Dendritic cell treated with granulocyte-macrophage colony-stimulating factor and Interleukin-4, amounts not matched to agents 40 ng/mL and 50 ng/mL, for 4 days (primary cell): ENCODE results near the gene ENTREP3.
"Not testable (repeated sequence)": the region's sequence is repeated elsewhere in the genome, so short reads cannot be mapped to it uniquely, and the experiment has no call there.

Experiments used
- H3K27ac Mint-ChIP-seq: one replicate; pipeline ENCODE4 v1.8.0; 2022; ENCODE audit warnings: mild to moderate bottlenecking, mixed read lengths
- H3K27me3 Mint-ChIP-seq: one replicate; pipeline ENCODE4 v1.8.0; 2022; ENCODE audit warnings: mild to moderate bottlenecking, mixed read lengths
- H3K36me3 Mint-ChIP-seq: one replicate; pipeline ENCODE4 v1.8.0; 2022; ENCODE audit warnings: low read depth, mixed read lengths
- H3K4me1 Mint-ChIP-seq: one replicate; pipeline ENCODE4 v1.8.0; 2022; ENCODE audit warnings: low read depth, mixed read lengths
- H3K4me3 Mint-ChIP-seq: one replicate; pipeline ENCODE4 v1.8.0; 2022; ENCODE audit warnings: mild to moderate bottlenecking, moderate library complexity, mixed read lengths
- H3K9me3 Mint-ChIP-seq: one replicate; pipeline ENCODE4 v1.8.0; 2022; ENCODE audit warnings: mixed read lengths
- intact Hi-C: fragments of 100-400 bp; cut with micrococcal nuclease; formaldehyde crosslinking; loops from one replicate; pipeline ENCODE4 v1.15.0; 2022

The ENTREP3 gene

GRCh38 chr1:155253208-155253607, 2.1 kb downstream of the ENTREP3 start:
- H3K4me3 Mint-ChIP-seq = no peak overlapping the region
- intact Hi-C loops = loop anchor here (5.0 kb wide), 2 partner anchors 249 to 339 kb away; no protein-coding TSS in a partner anchor
- H3K36me3 Mint-ChIP-seq = peaks cover 33% of the 10 kb centered on the region
- H3K27me3 Mint-ChIP-seq = no peaks in the 10 kb centered on the region
- no peaks in the 10 kb centered on the region for H3K9me3 Mint-ChIP-seq
- H3K4me1 Mint-ChIP-seq = peaks cover 59% of the 10 kb centered on the region
- peak overlapping the region; percentile 90 for H3K27ac Mint-ChIP-seq

DNA sequence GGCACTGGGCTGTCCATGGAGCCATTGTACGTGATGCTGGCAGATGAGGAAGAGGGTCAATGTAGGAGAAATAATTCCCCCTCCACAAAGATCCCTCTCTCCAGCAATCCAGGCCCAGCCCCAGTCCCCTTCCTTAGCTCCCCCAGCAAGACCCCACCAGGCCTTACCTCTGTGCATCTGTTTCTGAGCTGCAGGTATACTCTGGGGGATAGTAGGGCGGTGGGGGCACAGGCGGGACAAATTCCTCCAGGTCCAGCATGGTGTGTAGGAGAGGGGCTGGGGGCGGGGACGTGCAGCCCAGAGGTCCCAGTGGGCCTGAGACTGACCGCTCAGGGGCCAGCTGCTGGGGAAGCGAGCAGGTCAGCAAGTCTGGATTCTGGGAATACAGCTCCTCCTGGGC, 3.7 kb downstream of the ENTREP3 start:
- Mint-ChIP-seq H3K4me3 (no peak overlapping the region), H3K27ac (no peak overlapping the region), H3K27me3 (no peaks in the 10 kb centered on the region), H3K4me1 (peaks cover 49% of the 10 kb centered on the region), H3K9me3 (no peaks in the 10 kb centered on the region), H3K36me3 (peaks cover 34% of the 10 kb centered on the region)
- intact Hi-C loops = loop anchor here (2.0 to 5.0 kb wide), 3 partner anchors 73 to 341 kb away; no protein-coding TSS in a partner anchor

DNA sequence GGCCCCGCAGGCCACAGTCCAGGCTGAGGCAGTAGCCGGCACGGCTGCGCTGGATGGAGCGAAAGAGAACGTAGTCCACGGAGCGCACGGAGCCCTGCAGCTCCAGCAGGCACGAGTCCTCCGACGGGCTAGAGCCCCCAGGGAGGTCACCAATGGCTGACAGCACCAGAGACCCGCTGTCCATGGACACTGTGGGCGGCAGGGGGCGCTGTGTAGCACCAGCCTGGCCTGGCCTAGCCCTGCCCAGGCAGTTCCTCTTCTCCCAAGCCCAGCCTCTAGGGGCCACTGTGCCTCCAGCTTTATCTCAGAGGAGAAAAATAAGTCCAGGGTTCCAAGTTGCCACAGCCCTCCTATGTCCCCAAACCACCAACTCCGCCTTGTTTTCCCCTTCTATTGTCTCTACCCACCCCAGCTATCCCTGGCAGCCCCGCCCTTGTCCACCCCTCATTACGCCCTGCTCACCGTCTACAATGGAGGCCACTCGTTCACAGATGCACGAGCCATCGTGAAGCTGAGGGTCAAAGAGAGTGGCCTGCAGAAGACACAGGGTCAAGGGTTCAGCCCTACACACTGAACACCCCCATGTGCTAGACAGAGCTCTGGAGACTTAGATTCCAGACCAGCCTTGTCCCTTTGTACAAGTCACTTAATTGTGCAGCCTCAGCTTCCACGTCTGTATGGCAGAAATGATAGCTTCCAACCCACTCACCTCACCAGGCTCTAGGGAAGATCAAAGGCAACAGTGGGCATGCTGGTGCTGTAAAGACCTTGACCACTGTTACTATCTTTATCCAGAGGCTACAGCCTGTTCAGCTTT, 4.4 kb downstream of the ENTREP3 start:
- intact Hi-C loops = loop anchor here (2.0 to 5.0 kb wide), 3 partner anchors 74 to 341 kb away; no protein-coding TSS in a partner anchor
- no peaks in the 10 kb centered on the region for H3K27me3 Mint-ChIP-seq
- H3K4me1 Mint-ChIP-seq = peaks cover 41% of the 10 kb centered on the region
- H3K27ac Mint-ChIP-seq = peak overlapping the region; percentile 80
- H3K9me3 Mint-ChIP-seq = no peaks in the 10 kb centered on the region
- H3K36me3 Mint-ChIP-seq = peaks cover 31% of the 10 kb centered on the region
- H3K4me3 Mint-ChIP-seq = peak overlapping the region; percentile 59

DNA sequence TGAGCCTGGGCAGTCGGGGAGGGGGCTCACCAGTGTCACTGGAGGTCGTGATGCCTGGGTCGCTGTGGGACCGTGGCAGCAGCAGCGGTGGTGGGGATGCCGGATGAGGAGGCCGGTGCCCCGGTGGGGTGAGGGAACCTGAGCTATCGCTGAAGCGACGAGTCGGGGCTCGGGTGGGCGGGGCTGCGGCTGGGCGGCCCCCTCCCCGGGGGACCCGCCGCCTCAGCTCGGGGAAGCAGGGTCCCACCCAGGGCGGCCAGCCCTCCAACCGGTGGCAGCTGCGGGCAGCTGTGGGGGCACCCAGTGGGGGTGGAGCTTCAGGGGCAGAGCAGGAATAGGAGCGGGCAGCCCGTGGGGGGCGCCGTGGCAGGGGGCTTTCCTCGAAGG, 5.0 kb downstream of the ENTREP3 start:
- intact Hi-C loops = loop anchor here (2.0 to 5.0 kb wide), 3 partner anchors 75 to 342 kb away; no protein-coding TSS in a partner anchor
- H3K27ac Mint-ChIP-seq = peak overlapping the region; percentile 80
- peak overlapping the region; percentile 65 for H3K4me3 Mint-ChIP-seq
- peaks cover 25% of the 10 kb centered on the region for H3K36me3 Mint-ChIP-seq
- no peaks in the 10 kb centered on the region for H3K27me3 Mint-ChIP-seq
- no peaks in the 10 kb centered on the region for H3K9me3 Mint-ChIP-seq
- H3K4me1 Mint-ChIP-seq = peaks cover 39% of the 10 kb centered on the region

- H3K9me3 Mint-ChIP-seq = no peaks in the 10 kb centered on the region
- H3K4me1 Mint-ChIP-seq = peaks cover 42% of the 10 kb centered on the region
- intact Hi-C loops = no loop called here
- H3K36me3 Mint-ChIP-seq = peaks cover 21% of the 10 kb centered on the region
- H3K27me3 Mint-ChIP-seq = no peaks in the 10 kb centered on the region
- H3K4me3 Mint-ChIP-seq = no peak overlapping the region
- no peak overlapping the region for H3K27ac Mint-ChIP-seq
Measured at GRCh38 chr1:155247667-155248553, 7.4 kb downstream of the ENTREP3 start.

- H3K27me3 Mint-ChIP-seq, H3K27ac Mint-ChIP-seq, H3K4me3 Mint-ChIP-seq, intact Hi-C loops, H3K9me3 Mint-ChIP-seq: not testable (repeated sequence)
- Mint-ChIP-seq H3K36me3 (peaks cover 21% of the 10 kb centered on the region), H3K4me1 (peaks cover 47% of the 10 kb centered on the region)
Measured at GRCh38 chr1:155246796-155247195, 8.5 kb downstream of the ENTREP3 start.

DNA sequence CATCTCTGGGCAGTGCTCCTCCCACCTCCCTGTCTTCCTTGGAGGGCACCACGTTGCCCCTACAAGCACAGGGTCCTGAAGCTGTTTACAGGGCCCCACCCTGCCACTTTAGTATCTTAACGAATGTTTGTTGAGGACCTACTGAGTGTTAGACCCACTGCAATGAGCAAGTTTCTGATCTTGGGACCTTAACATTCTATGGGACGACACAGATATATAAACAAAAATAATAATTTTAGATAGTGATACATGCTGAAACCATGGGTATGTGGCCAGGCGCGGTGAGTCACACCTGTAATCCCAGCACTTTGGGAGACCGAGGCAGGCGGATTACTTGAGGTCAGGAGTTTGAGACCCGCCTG, 10.1 kb downstream of the ENTREP3 start:
- Mint-ChIP-seq H3K4me1 (peaks cover 51% of the 10 kb centered on the region), H3K27me3 (no peaks in the 10 kb centered on the region), H3K4me3 (peak overlapping the region; percentile 78), H3K9me3 (no peaks in the 10 kb centered on the region), H3K27ac (peak overlapping the region; percentile 74), H3K36me3 (peaks cover 21% of the 10 kb centered on the region)
- intact Hi-C loops = no loop called here

DNA sequence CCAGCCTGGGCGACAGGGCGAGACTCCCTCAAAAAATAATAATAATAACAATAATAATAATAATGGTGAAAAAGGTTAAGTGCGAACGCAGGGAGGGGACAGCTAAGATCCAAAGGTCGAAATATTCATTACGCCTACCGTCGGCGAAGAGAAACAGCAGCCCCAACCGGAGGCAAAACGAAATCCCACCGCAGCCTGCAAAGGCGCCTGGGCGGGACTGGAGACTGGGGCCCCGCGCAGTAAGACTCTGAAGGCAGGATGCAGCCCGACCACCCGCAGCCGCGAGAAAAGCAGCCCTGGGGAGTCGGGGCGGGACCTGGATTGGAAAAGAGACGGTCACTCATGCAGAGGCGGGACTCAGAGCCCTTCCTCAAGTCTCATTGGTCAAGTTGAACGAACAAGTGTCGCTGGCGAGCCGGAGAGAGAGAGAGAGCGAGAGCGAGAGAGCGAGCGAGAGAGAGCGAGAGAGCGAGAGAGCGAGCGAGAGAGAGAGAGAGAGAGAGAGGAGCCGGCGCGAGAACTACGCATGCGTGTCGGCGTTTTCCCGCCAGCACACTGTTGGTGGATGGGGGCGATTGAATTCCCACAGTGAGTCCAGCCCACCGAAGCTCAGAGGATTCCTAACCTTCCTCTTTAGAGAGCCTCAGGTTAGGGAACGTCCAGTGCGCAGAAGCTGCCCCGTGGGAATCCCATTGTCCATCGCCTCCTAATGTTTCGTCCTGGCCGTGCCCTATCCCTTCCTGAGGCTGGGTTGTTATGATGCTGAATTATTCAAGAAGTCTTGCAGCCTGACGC, 10.7 kb downstream of the ENTREP3 start:
- peak overlapping the region; percentile 74 for H3K27ac Mint-ChIP-seq
- H3K27me3 Mint-ChIP-seq = no peaks in the 10 kb centered on the region
- intact Hi-C loops = loop anchor here (5.0 kb wide), 1 partner anchor 37 kb away; the partner anchor contains the start of genes MTX1 and THBS3
- peaks cover 53% of the 10 kb centered on the region for H3K4me1 Mint-ChIP-seq
- H3K4me3 Mint-ChIP-seq = peak overlapping the region; percentile 78
- H3K9me3 Mint-ChIP-seq = no peaks in the 10 kb centered on the region
- peaks cover 26% of the 10 kb centered on the region for H3K36me3 Mint-ChIP-seq

- H3K27me3 Mint-ChIP-seq = no peaks in the 10 kb centered on the region
- intact Hi-C loops = loop anchor here (5.0 kb wide), 1 partner anchor 36 kb away; the partner anchor contains the start of genes MTX1 and THBS3
- H3K4me3 Mint-ChIP-seq = peak overlapping the region; percentile 78
- peaks cover 38% of the 10 kb centered on the region for H3K36me3 Mint-ChIP-seq
- peaks cover 64% of the 10 kb centered on the region for H3K4me1 Mint-ChIP-seq
- peak overlapping the region; percentile 91 for H3K27ac Mint-ChIP-seq
- no peaks in the 10 kb centered on the region for H3K9me3 Mint-ChIP-seq
Measured at GRCh38 chr1:155242805-155243358, 12.4 kb downstream of the ENTREP3 start.

DNA sequence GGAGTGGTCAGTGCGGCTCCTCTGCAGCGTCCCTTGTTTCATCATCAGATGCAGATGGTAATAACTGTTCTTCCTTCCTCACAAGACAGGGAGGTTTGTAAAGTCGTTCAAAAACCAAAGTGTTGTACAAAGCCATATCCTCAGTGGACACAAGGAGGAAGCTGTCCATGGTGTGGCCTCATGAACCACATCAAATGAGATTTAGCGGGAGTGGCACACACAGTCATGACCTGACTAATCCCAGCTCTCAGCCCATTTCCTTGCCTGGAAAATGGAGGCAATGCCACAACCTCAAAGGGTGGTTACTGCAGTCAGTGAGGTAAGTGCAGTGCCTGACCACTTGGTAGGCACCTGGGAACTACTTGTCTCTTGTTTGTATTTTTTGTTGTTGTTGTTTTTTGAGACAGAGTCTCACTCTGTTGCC, 13.4 kb downstream of the ENTREP3 start:
- Mint-ChIP-seq H3K27me3 (no peaks in the 10 kb centered on the region), H3K27ac (peak overlapping the region; percentile 91), H3K9me3 (no peaks in the 10 kb centered on the region), H3K4me1 (peaks cover 64% of the 10 kb centered on the region), H3K36me3 (peaks cover 38% of the 10 kb centered on the region), H3K4me3 (peak overlapping the region; percentile 44)
- intact Hi-C loops = loop anchor here (5.0 kb wide), 1 partner anchor 35 kb away; the partner anchor contains the start of genes MTX1 and THBS3

- Mint-ChIP-seq H3K9me3 (no peaks in the 10 kb centered on the region), H3K27ac (peak overlapping the region; percentile 91)
- intact Hi-C loops = loop anchor here (5.0 kb wide), 1 partner anchor 34 kb away; the partner anchor contains the start of genes MTX1 and THBS3
Measured at GRCh38 chr1:155241069-155241679, 14.1 kb downstream of the ENTREP3 start.

DNA sequence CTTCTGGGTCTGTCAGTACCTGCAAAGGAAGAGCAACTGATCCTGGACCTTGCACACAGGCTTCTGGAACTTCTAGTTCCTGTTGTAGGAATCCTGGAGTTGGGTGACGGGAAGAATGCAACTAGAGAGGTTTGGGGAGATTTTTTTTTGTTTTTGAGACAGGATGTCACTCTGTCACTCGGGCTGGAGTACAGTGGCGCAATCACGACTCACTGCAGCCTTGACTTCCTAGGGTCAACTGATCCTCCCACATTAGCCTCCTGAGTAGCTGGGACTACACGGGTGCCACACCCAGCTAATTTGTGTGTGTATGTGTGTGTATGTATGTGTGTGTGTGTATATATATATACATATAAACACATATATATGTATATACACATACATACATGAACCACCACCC, 18.8 kb downstream of the ENTREP3 start:
- intact Hi-C loops = no loop called here
- no peaks in the 10 kb centered on the region for H3K9me3 Mint-ChIP-seq
- H3K4me3 Mint-ChIP-seq = no peak overlapping the region
- H3K27ac Mint-ChIP-seq = no peak overlapping the region
- H3K27me3 Mint-ChIP-seq = no peaks in the 10 kb centered on the region
- H3K36me3 Mint-ChIP-seq = peaks cover 48% of the 10 kb centered on the region
- H3K4me1 Mint-ChIP-seq = peaks cover 30% of the 10 kb centered on the region

More at GRCh38 chr1:155241069-155241679, 14.1 kb downstream of the ENTREP3 start:
- peaks cover 38% of the 10 kb centered on the region for H3K36me3 Mint-ChIP-seq
- peak overlapping the region; percentile 84 for H3K4me3 Mint-ChIP-seq
- H3K4me1 Mint-ChIP-seq = peaks cover 64% of the 10 kb centered on the region
- no peaks in the 10 kb centered on the region for H3K27me3 Mint-ChIP-seq
